NCI-H524 (cell line): ENCODE measurements around the gene MSL2.
"Not testable (repeated sequence)": the region's sequence is repeated elsewhere in the genome, so short reads cannot be mapped to it uniquely, and the experiment has no call there.

Experiments used
- DNase-seq, 2 experiments: peaks; one replicate each; lab custom pipeline; 2025; lab: John Stamatoyannopoulos, UW

The MSL2 gene

GRCh38 chr3:136192195-136192594, 3.9 kb downstream of the MSL2 start:
- not testable (repeated sequence) for DNase-seq

GRCh38 chr3:136189859-136190617, 6.1 kb downstream of the MSL2 start:
- DNase-seq, result no peak

- no peak for DNase-seq
Measured at GRCh38 chr3:136189043-136189442, 7.1 kb downstream of the MSL2 start.

- no peak for DNase-seq
Measured at GRCh38 chr3:136187868-136188267, 8.3 kb downstream of the MSL2 start.

GRCh38 chr3:136186846-136187245, 9.3 kb downstream of the MSL2 start:
- DNase-seq, result no peak

- no peak for DNase-seq
Measured at GRCh38 chr3:136186344-136186743, 9.8 kb downstream of the MSL2 start.

GRCh38 chr3:136184703-136185102, 11.4 kb downstream of the MSL2 start:
- no peak for DNase-seq

GRCh38 chr3:136181741-136182140, 14.4 kb downstream of the MSL2 start:
- DNase-seq, result no peak

- no peak for DNase-seq
Measured at GRCh38 chr3:136177876-136178275, 18.3 kb downstream of the MSL2 start.

GRCh38 chr3:136173939-136174490, 22.1 kb downstream of the MSL2 start:
- DNase-seq, result peak in 1 of 2 experiments; percentile 32

- DNase-seq, result no peak
Measured at GRCh38 chr3:136171097-136171542, 25.0 kb downstream of the MSL2 start.

GRCh38 chr3:136168236-136168635, 27.9 kb downstream of the MSL2 start:
- DNase-seq, result not testable (repeated sequence)

GRCh38 chr3:136166507-136166906, 29.6 kb downstream of the MSL2 start:
- no peak for DNase-seq

- peak; percentile 90 to 94 for DNase-seq
Measured at GRCh38 chr3:136163607-136164006, 32.5 kb downstream of the MSL2 start.

- DNase-seq, result no peak
Measured at GRCh38 chr3:136162322-136162721, 33.8 kb downstream of the MSL2 start.

- no peak for DNase-seq
Measured at GRCh38 chr3:136161516-136161915, 34.6 kb downstream of the MSL2 start.

GRCh38 chr3:136152963-136153362, 43.2 kb downstream of the MSL2 start:
- no peak for DNase-seq

- DNase-seq, result no peak
Measured at GRCh38 chr3:136152176-136152843, 43.8 kb downstream of the MSL2 start.

- DNase-seq, result no peak
Measured at GRCh38 chr3:136151219-136151618, 44.9 kb downstream of the MSL2 start.

GRCh38 chr3:136149667-136150066, 46.5 kb downstream of the MSL2 start:
- DNase-seq, result no peak

- DNase-seq, result no peak
Measured at GRCh38 chr3:136146981-136147729, 49.0 kb downstream of the MSL2 start.

GRCh38 chr3:136144397-136144796, 51.7 kb downstream of the MSL2 start:
- not testable (repeated sequence) for DNase-seq
